Skeletal muscle tissue (tissue), 4 donors: ENCODE results near the gene FAM43B. TPM values are rescaled to one million over a fixed set of nuclear protein-coding genes. Genes with fewer than 3 reads are reported as not detected.

Experiments
- H3K27ac ChIP-seq: one replicate; pipeline ENCODE4 v1.7.0; 2013; ENCODE audit warnings: mild to moderate bottlenecking, low read depth, low read length, inconsistent platforms
- H3K27me3 ChIP-seq, 3 donors: one replicate each; pipeline ENCODE4 v1.7.0; 2013; ENCODE audit warnings: low read length in 3 of 3; ENCODE audit not compliant: control insufficient read depth in 3 of 3, insufficient read depth in 3 of 3
- H3K36me3 ChIP-seq, 3 donors: one replicate each; pipeline ENCODE4 v1.7.0; 2013; ENCODE audit warnings: low read length in 3 of 3; ENCODE audit not compliant: control insufficient read depth in 3 of 3, insufficient read depth in 3 of 3
- H3K4me1 ChIP-seq, 3 donors: one replicate each; pipeline ENCODE4 v1.7.0; 2013; ENCODE audit warnings: low read length in 3 of 3, mild to moderate bottlenecking in 3 of 3; ENCODE audit not compliant: control insufficient read depth in 3 of 3, insufficient read depth in 3 of 3
- H3K4me3 ChIP-seq, 3 donors: one replicate each; pipeline ENCODE4 v1.7.0; 2013; ENCODE audit warnings: low read length in 3 of 3
- H3K9ac ChIP-seq, 3 donors: one replicate each; pipeline ENCODE4 v1.7.0; 2013; ENCODE audit warnings: low read length in 3 of 3, mild to moderate bottlenecking in 3 of 3, moderate library complexity in 2 of 3, low read depth in 1 of 3
- H3K9me3 ChIP-seq, 3 donors: one replicate each; pipeline ENCODE4 v1.7.0; 2013; ENCODE audit warnings: low read length in 3 of 3; ENCODE audit not compliant: control insufficient read depth in 3 of 3
- total RNA-seq: library from RNA; depleted of rRNA; stranded (reverse); fragments of >200 nt; gene quantifications from one replicate; pipeline ENCODE4 v1.2.3, GENCODE V29; 2014
- donor health status: Osteomylitis.

FAM43B gene
- total RNA-seq, 1 donor from 2014 or later = 0.52 TPM

DNA sequence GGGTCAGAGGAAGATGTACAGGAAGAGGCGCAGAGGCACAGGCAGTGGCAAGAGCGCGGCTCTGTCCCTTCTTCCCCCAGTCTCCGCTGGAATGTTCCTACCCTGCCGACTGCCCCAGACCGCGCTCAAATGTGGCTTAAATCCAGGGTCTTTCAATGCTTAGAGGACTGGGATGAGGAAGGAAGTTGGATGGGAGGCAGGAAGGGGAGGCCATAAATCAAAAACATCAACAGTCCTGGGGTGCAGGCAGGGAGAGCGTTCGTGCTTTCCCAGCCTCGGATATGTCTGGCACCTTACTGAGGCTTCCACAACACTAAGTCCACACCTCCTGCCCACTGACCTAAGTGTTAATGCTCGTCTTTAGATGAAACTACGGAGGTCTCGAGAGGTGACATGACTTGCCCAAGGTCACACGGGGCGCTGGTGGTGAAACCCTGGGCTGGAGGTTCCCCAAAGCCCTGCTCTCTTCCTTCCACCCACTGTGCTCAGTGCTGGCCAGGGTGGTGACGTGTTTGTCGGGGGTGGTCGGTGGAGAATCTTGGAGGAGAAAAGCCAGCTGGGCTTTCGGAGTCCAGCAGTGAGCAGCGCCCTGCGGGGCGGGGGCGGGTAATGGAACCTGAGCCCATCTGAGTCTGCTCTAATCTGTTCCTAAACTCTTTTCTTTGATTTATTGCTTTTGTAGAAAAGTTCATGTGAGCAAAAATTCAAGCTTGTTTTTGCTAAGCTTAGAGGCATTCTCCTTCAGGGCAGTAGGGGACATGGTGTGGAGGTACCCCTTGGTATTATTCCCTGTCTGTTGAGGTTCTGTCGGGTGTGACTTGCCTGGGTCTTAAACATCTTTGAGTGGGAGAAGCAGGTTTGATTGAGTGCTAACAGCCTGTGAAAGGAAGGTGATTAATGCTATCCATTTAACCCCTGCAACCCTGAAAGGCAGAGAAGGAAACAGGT, 37.2 kb downstream of the FAM43B start:
- peak overlapping the region; percentile 50 to 57 (median 52) for H3K4me3 ChIP-seq
- H3K27ac ChIP-seq = no peak overlapping the region
- peak overlapping the region in 2 of 3 donors; percentile 1 to 40 for H3K9ac ChIP-seq

GRCh38 chr1:20590306-20590777, 38.0 kb downstream of the FAM43B start:
- H3K9ac ChIP-seq = no peak overlapping the region
- H3K27ac ChIP-seq = no peak overlapping the region
- peaks cover 4 to 16% (median 7%) of the 10 kb centered on the region in 3 donors for H3K4me1 ChIP-seq
- no peaks in the 10 kb centered on the region for H3K36me3 ChIP-seq
- peaks cover 19 to 58% (median 27%) of the 10 kb centered on the region in 3 donors for H3K27me3 ChIP-seq
- H3K4me3 ChIP-seq = peak overlapping the region in 1 of 3 donors; percentile 31
- H3K9me3 ChIP-seq = no peaks in the 10 kb centered on the region

More for the DNA sequence above, 37.2 kb downstream of the FAM43B start:
- Histone ChIP-seq H3K27me3 (peaks cover 22 to 51% (median 29%) of the 10 kb centered on the region in 3 donors), H3K9me3 (no peaks in the 10 kb centered on the region), H3K36me3 (no peaks in the 10 kb centered on the region), H3K4me1 (peaks cover 4 to 16% (median 7%) of the 10 kb centered on the region in 3 donors)

DNA sequence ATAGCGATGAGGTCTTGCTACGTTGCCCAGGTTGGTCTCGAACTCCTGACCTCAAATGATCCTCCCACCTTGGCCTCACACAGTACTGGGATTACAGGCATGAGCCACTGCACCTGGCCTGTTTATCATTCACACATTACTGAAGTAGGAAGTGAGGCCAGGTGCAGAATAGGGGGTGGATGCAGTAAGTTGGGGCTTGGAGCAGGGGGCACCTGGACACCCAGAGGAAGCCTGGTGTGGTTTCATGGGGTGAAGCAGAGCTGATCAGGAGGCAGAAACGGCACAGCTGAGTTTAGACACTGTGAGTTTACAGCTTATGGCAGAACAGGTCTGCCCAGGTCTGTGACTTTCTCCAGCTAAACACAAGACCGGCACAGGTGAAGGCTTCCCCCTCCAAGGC, 41.4 kb downstream of the FAM43B start:
- Histone ChIP-seq H3K9ac (no peak overlapping the region), H3K27ac (no peak overlapping the region), H3K9me3 (no peaks in the 10 kb centered on the region), H3K27me3 (peaks cover 14 to 51% (median 23%) of the 10 kb centered on the region in 3 donors), H3K4me3 (no peak overlapping the region), H3K36me3 (no peaks in the 10 kb centered on the region), H3K4me1 (peaks cover 3 to 16% (median 4%) of the 10 kb centered on the region in 3 donors)

DNA sequence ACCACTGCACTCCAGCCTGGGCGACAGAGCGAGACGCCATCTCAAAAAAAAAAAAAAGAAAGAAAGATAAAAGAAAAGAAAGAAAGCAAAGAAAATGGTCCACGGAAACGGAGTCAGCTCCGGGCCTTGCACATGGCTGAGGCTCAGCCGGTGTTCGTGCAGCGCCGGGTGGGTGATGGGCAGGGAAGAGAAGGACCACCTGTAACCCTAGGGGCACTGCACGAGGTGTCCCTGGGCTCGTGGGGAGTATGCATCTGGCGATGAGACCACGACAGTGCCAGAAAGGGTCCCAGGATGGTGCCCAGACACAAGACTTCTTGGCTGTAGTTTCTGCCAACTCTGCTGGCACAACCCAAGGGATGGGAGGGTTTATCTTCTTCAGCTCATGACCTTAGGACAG, 42.4 kb downstream of the FAM43B start:
- Histone ChIP-seq H3K9ac (no peak overlapping the region), H3K4me3 (no peak overlapping the region), H3K36me3 (no peaks in the 10 kb centered on the region), H3K4me1 (peaks cover 0 to 9% (median 0%) of the 10 kb centered on the region in 3 donors), H3K27me3 (peaks cover 5 to 41% (median 13%) of the 10 kb centered on the region in 3 donors), H3K9me3 (no peaks in the 10 kb centered on the region), H3K27ac (no peak overlapping the region)

DNA sequence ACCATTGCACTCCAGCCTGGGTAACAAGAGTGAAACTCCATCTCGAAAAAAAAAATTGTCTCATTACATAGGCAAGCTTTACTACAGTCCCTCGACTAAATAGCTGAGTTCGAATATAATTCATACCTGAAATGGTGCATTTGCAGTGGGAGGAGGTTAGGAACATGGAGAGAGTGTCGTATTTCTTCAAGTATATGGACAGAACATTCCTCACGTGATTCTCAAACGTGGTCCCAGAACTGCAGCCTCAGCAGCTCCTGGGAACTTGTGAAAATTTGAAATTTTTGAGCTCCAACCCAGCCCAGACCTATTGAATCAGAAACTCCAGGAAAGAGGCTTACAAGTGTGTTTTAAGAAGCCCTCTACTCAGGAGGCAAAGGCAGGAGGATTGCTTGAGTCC, 43.7 kb downstream of the FAM43B start:
- Histone ChIP-seq H3K27ac (no peak overlapping the region), H3K9me3 (no peaks in the 10 kb centered on the region)

GRCh38 chr1:20597650-20598049, 45.3 kb downstream of the FAM43B start:
- Histone ChIP-seq H3K9me3 (no peaks in the 10 kb centered on the region), H3K36me3 (no peaks in the 10 kb centered on the region), H3K4me1 (no peaks in the 10 kb centered on the region), H3K27me3 (peaks cover 0 to 19% (median 0%) of the 10 kb centered on the region in 3 donors), H3K9ac (no peak overlapping the region), H3K27ac (no peak overlapping the region), H3K4me3 (no peak overlapping the region)

More for the DNA sequence above, 43.7 kb downstream of the FAM43B start:
- H3K9ac ChIP-seq = no peak overlapping the region
- H3K36me3 ChIP-seq = no peaks in the 10 kb centered on the region
- peaks cover 3 to 30% (median 5%) of the 10 kb centered on the region in 3 donors for H3K27me3 ChIP-seq
- no peaks in the 10 kb centered on the region for H3K4me1 ChIP-seq
- H3K4me3 ChIP-seq = no peak overlapping the region

GRCh38 chr1:20600156-20600555, 47.8 kb downstream of the FAM43B start:
- Histone ChIP-seq H3K4me1 (no peaks in the 10 kb centered on the region), H3K9me3 (no peaks in the 10 kb centered on the region), H3K27me3 (peaks cover 0 to 6% (median 0%) of the 10 kb centered on the region in 3 donors), H3K36me3 (no peaks in the 10 kb centered on the region), H3K4me3 (no peak overlapping the region), H3K27ac (no peak overlapping the region), H3K9ac (no peak overlapping the region)

- Histone ChIP-seq H3K36me3 (no peaks in the 10 kb centered on the region), H3K4me1 (no peaks in the 10 kb centered on the region), H3K9me3 (no peaks in the 10 kb centered on the region), H3K27me3 (peaks cover 0 to 4% (median 0%) of the 10 kb centered on the region in 3 donors), H3K27ac (no peak overlapping the region), H3K4me3 (no peak overlapping the region), H3K9ac (no peak overlapping the region)
These were observed 48.9 kb downstream of the FAM43B start for GRCh38 chr1:20601129-20601825.

DNA sequence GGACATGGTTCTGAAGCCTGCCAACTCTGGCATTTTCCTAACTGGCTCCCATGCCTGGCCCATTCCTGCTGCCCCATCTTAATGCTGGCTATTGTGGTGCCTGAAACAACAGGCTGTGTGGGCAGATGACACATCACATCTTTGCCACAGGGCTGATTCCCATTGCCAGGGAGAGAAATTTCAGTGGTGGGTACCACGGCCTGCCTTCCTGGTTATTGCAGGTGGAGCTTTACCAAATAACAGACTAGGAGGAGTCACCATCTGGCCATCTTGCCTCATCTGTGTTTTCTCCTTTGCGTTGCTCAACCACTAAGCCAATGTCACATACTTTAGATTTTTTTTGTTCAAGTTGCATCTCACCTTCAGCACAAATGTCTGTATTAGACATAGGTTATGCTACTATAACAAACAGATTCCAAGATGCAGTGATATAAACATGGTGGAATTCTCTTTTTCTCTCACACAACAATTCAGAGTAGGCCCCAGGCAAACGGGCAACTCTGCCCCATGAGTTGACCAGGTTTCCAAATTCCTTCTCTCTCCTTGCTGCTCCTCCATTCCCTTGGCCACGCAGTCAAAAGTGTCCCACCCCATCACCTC, 50.6 kb downstream of the FAM43B start:
- Histone ChIP-seq H3K36me3 (no peaks in the 10 kb centered on the region), H3K27ac (no peak overlapping the region)

More for the DNA sequence above, 50.6 kb downstream of the FAM43B start:
- Histone ChIP-seq H3K4me1 (no peaks in the 10 kb centered on the region), H3K4me3 (no peak overlapping the region), H3K9me3 (no peaks in the 10 kb centered on the region), H3K9ac (no peak overlapping the region), H3K27me3 (peaks cover 0 to 4% (median 0%) of the 10 kb centered on the region in 3 donors)
